SK-N-SH treated with all-trans-retinoic acid at 6 μM for 48 hours (cell line): Measurements from ENCODE around the gene MED12.

Experiments used
- ATAC-seq: fragments of 200-7000 bp; cut with Tn5 transposase; 3 replicates; pipeline ENCODE4 v1.9.1; 2020; ENCODE audit warnings: mild to moderate bottlenecking, moderate library complexity
- ARNTL ChIP-seq: fragments of 450-650 bp; formaldehyde crosslinking; IDR thresholded peaks from 2 replicates; pipeline ENCODE4 v1.5.0; 2020; ENCODE audit warnings: low read depth, mild to moderate bottlenecking, moderate library complexity, borderline replicate concordance
- BACH2 ChIP-seq: fragments of 250-450 bp; sonication (Bioruptor Pico); IDR thresholded peaks from 2 replicates; pipeline ENCODE4 v1.9.0; 2021; ENCODE audit warnings: mild to moderate bottlenecking, borderline replicate concordance
- CREB5 ChIP-seq: fragments of 250-450 bp; sonication (Bioruptor Pico); IDR thresholded peaks from 2 replicates; pipeline ENCODE4 v1.5.1; 2020; ENCODE audit warnings: low read depth, mild to moderate bottlenecking, moderate library complexity
- CSDC2 ChIP-seq: fragments of 250-450 bp; sonication (Bioruptor Pico); IDR thresholded peaks from 2 replicates; pipeline ENCODE4 v1.5.0; 2020; ENCODE audit warnings: mild to moderate bottlenecking, moderate library complexity
- CSRNP3 ChIP-seq: fragments of 250-450 bp; sonication (Bioruptor Pico); IDR thresholded peaks from 2 replicates; pipeline ENCODE4 v1.5.1; 2021; ENCODE audit warnings: mild to moderate bottlenecking, moderate library complexity
- ESRRG ChIP-seq: fragments of 250-450 bp; sonication (Bioruptor Pico); IDR thresholded peaks from 2 replicates; pipeline ENCODE4 v1.6.1; 2021; ENCODE audit warnings: mild to moderate bottlenecking
- GLIS3 ChIP-seq: fragments of 250-450 bp; sonication (Bioruptor Pico); IDR thresholded peaks from 2 replicates; pipeline ENCODE4 v1.5.0; 2020; ENCODE audit warnings: mild to moderate bottlenecking, moderate library complexity
- ISL1 ChIP-seq: fragments of 250-450 bp; sonication (Bioruptor Pico); IDR thresholded peaks from 2 replicates; pipeline ENCODE4 v2.1.2; 2022; ENCODE audit warnings: mild to moderate bottlenecking, moderate library complexity
- PATZ1 ChIP-seq: fragments of 250-450 bp; sonication (Bioruptor Pico); IDR thresholded peaks from 2 replicates; pipeline ENCODE4 v1.8.0; 2020; ENCODE audit warnings: mild to moderate bottlenecking, moderate library complexity, borderline replicate concordance
- POU6F1 ChIP-seq: fragments of 250-450 bp; sonication (Bioruptor Pico); IDR thresholded peaks from 2 replicates; pipeline ENCODE4 v1.8.0; 2021; ENCODE audit warnings: low read depth, mild to moderate bottlenecking, moderate library complexity, borderline replicate concordance
- PPARA ChIP-seq: fragments of 250-450 bp; sonication (Bioruptor Pico); IDR thresholded peaks from 2 replicates; pipeline ENCODE4 v1.5.0; 2020; ENCODE audit warnings: mild to moderate bottlenecking, borderline replicate concordance
- RARB ChIP-seq: fragments of 250-450 bp; sonication (Bioruptor Pico); IDR thresholded peaks from 2 replicates; pipeline ENCODE4 v1.8.0; 2021; ENCODE audit warnings: mild to moderate bottlenecking, moderate library complexity
- SNAI2 ChIP-seq: fragments of 250-450 bp; sonication (Bioruptor Pico); IDR thresholded peaks from 2 replicates; pipeline ENCODE4 v1.5.0; 2020; ENCODE audit warnings: mild to moderate bottlenecking, moderate library complexity
- TCF4 ChIP-seq: fragments of 250-450 bp; sonication (Bioruptor Pico); IDR thresholded peaks from 2 replicates; pipeline ENCODE4 v1.8.0; 2021; ENCODE audit warnings: mild to moderate bottlenecking, moderate library complexity, borderline replicate concordance
- TOX ChIP-seq: fragments of 250-450 bp; sonication (Bioruptor Pico); IDR thresholded peaks from 2 replicates; pipeline ENCODE4 v1.8.0; 2021; ENCODE audit warnings: mild to moderate bottlenecking, moderate library complexity, borderline replicate concordance
- TSHZ2 ChIP-seq: fragments of 250-450 bp; sonication (Bioruptor Pico); IDR thresholded peaks from 2 replicates; pipeline ENCODE4 v1.5.0; 2020; ENCODE audit warnings: mild to moderate bottlenecking, moderate library complexity
- ZC3H10 ChIP-seq: fragments of 250-450 bp; sonication (Bioruptor Pico); IDR thresholded peaks from 2 replicates; pipeline ENCODE4 v1.5.1; 2021; ENCODE audit warnings: mild to moderate bottlenecking, moderate library complexity
- ZFP3 ChIP-seq: fragments of 250-450 bp; sonication (Bioruptor Pico); IDR thresholded peaks from 2 replicates; pipeline ENCODE4 v1.5.0; 2020; ENCODE audit warnings: mild to moderate bottlenecking, moderate library complexity
- ZFP30 ChIP-seq: fragments of 450-650 bp; formaldehyde crosslinking; IDR thresholded peaks from 2 replicates; pipeline ENCODE4 v1.5.0; 2022; ENCODE audit warnings: mild to moderate bottlenecking, moderate library complexity
- ZNF565 ChIP-seq: fragments of 450-650 bp; formaldehyde crosslinking; conservative IDR thresholded peaks from 2 replicates; pipeline ENCODE4 v1.5.0; 2020; ENCODE audit warnings: low read depth, mild to moderate bottlenecking, moderate library complexity
- ZNF70 ChIP-seq: fragments of 450-650 bp; formaldehyde crosslinking; IDR thresholded peaks from 2 replicates; pipeline ENCODE4 v1.5.0; 2020; ENCODE audit warnings: mild to moderate bottlenecking, moderate library complexity
- ZNF8 ChIP-seq: fragments of 450-650 bp; formaldehyde crosslinking; IDR thresholded peaks from 2 replicates; pipeline ENCODE4 v1.5.0; 2020; ENCODE audit warnings: mild to moderate bottlenecking, moderate library complexity

Gene MED12

GRCh38 chrX:71184092-71184491 is 65.7 kb downstream of the MED12 start:
- TF ChIP-seq BACH2, result no peak
- TF ChIP-seq ZC3H10 (CRISPR knock-in tag), result no peak
- no peak for TF ChIP-seq RARB
- TF ChIP-seq TOX (CRISPR knock-in tag), result no peak
- no peak for ATAC-seq

GRCh38 chrX:71184803-71185495 is 66.6 kb downstream of the MED12 start:
- TF ChIP-seq CSRNP3, result no peak
- TF ChIP-seq ZFP3 (CRISPR knock-in tag), result no peak
- TF ChIP-seq TCF4 (CRISPR knock-in tag), result no peak
- no peak for TF ChIP-seq ISL1 (CRISPR knock-in tag)
- no peak for TF ChIP-seq ZNF70 (CRISPR knock-in tag)
- no peak for TF ChIP-seq PATZ1 (CRISPR knock-in tag)
- no peak for TF ChIP-seq ARNTL (CRISPR knock-in tag)
- no peak for TF ChIP-seq RARB
- no peak for TF ChIP-seq TSHZ2 (CRISPR knock-in tag)
- TF ChIP-seq ZFP30 (CRISPR knock-in tag), result no peak
- no peak for TF ChIP-seq ESRRG
- no peak for ATAC-seq

- no peak for ATAC-seq
These were observed 72.9 kb downstream of the MED12 start for GRCh38 chrX:71191248-71191647.

More at GRCh38 chrX:71191248-71191647, 72.9 kb downstream of the MED12 start:
- TF ChIP-seq ZFP30 (CRISPR knock-in tag), result no peak
- TF ChIP-seq ARNTL (CRISPR knock-in tag), result no peak
- no peak for TF ChIP-seq ZNF8 (CRISPR knock-in tag)
- no peak for TF ChIP-seq CREB5
- TF ChIP-seq ZNF565 (CRISPR knock-in tag), result no peak
- TF ChIP-seq PPARA (CRISPR knock-in tag), result no peak
- TF ChIP-seq RARB, result no peak
- no peak for TF ChIP-seq ZC3H10 (CRISPR knock-in tag)
- no peak for TF ChIP-seq CSDC2 (CRISPR knock-in tag)
- no peak for TF ChIP-seq POU6F1 (CRISPR knock-in tag)
- TF ChIP-seq GLIS3, result no peak
- no peak for TF ChIP-seq CSRNP3
- TF ChIP-seq SNAI2 (CRISPR knock-in tag), result no peak
- TF ChIP-seq TSHZ2 (CRISPR knock-in tag), result no peak
